GM12878 (cell line): Measurements from ENCODE around the gene BCAS4. TPM values are rescaled to one million over a fixed set of nuclear protein-coding genes. Genes with fewer than 3 reads are reported as not detected.
A peak's percentile ranks its signal among the peaks of the same experiment; 100 is the strongest.

Experiments
- ATAC-seq: fragments of 200-7000 bp; cut with Tn5 transposase; 3 replicates; pipeline ENCODE4 v1.9.1; 2020; ENCODE audit warnings: mild to moderate bottlenecking, moderate library complexity
- BruUV-seq: library from RNA; stranded (reverse); fragments of 400-500 nt; replicated peaks from 2 replicates; lab custom pipeline; 2021; lab: Mats Ljungman, UMichigan
- CTCF ChIA-PET: fragments of 300-600 bp; sonication (Branson Sonifier 250); formaldehyde crosslinking; extraction: SDS; loops from one replicate; lab custom pipeline; 2021; ENCODE audit warnings: inconsistent platforms; lab: Yijun Ruan, JAX
- POLR2A ChIA-PET: fragments of 350-600 bp; formaldehyde crosslinking; extraction: SDS; loops from one replicate; lab custom pipeline; 2021; ENCODE audit warnings: inconsistent platforms; lab: Charles Lee
- RAD21 ChIA-PET: fragments of 300-600 bp; sonication (Branson Sonifier 250); formaldehyde crosslinking; loops from one replicate; lab custom pipeline; 2023; ENCODE audit warnings: antibody characterized with exemption; ENCODE audit not compliant: unreplicated experiment; lab: Charles Lee
- SMC1A ChIA-PET: fragments of 300-600 bp; sonication (Branson Sonifier 250); formaldehyde crosslinking; loops from one replicate; lab custom pipeline; 2023; ENCODE audit not compliant: unreplicated experiment, uncharacterized antibody; lab: Charles Lee
- DNase-seq: peaks from one replicate; pipeline ENCODE4 v3.0.0-alpha.2; 2011; ENCODE audit warnings: low read depth, low spot score
- FAIRE-seq: peaks from 3 replicates; lab custom pipeline; 2011; peaks lifted over from hg19 to GRCh38; lab: Jason Lieb, UNC
- H2AFZ ChIP-seq: 2 replicates; pipeline ENCODE4 v1.6.0; 2011; ENCODE audit warnings: low read depth, low read length, control low read depth; ENCODE audit not compliant: control insufficient read depth
- H3K27ac ChIP-seq: 2 replicates; pipeline ENCODE4 v1.5.1; 2011; ENCODE audit warnings: control low read depth; ENCODE audit not compliant: control insufficient read depth, insufficient read depth
- H3K27me3 ChIP-seq, 2 experiments: replicated peaks in 1 of 2; 2 replicates each; pipeline versions ENCODE4 v1.6.0 to v1.6.1; 2011; ENCODE audit warnings: low read length in 1 of 2; ENCODE audit not compliant: control insufficient read depth in 2 of 2, insufficient read depth in 2 of 2
- H3K36me3 ChIP-seq, 2 experiments: 2 replicates each; pipeline ENCODE4 v1.5.1; 2011; ENCODE audit warnings: low read length in 1 of 2; ENCODE audit not compliant: control insufficient read depth in 2 of 2, insufficient read depth in 2 of 2
- H3K4me1 ChIP-seq: 2 replicates; pipeline ENCODE4 v1.6.1; 2011; ENCODE audit warnings: mild to moderate bottlenecking, low read length, moderate library complexity, mixed read lengths; ENCODE audit not compliant: control insufficient read depth, insufficient read depth
- H3K4me2 ChIP-seq: 2 replicates; pipeline ENCODE4 v1.6.0; 2011; ENCODE audit warnings: control low read depth; ENCODE audit not compliant: control insufficient read depth, insufficient read depth
- H3K4me3 ChIP-seq: fragments of 200-600 bp; sonication (generic); 2 replicates; pipeline ENCODE4 v1.5.1; 2016
- H3K79me2 ChIP-seq: 2 replicates; pipeline ENCODE4 v1.6.0; 2011; ENCODE audit warnings: low read length; ENCODE audit not compliant: control insufficient read depth, insufficient read depth
- H3K9ac ChIP-seq: 2 replicates; pipeline ENCODE4 v1.8.0; 2011; ENCODE audit warnings: low read length, control low read depth, mixed read lengths; ENCODE audit not compliant: control insufficient read depth, insufficient read depth
- H3K9me3 ChIP-seq: replicated peaks from 3 replicates; pipeline ENCODE4 v1.5.1; 2011; ENCODE audit warnings: mild to moderate bottlenecking, low read length; ENCODE audit not compliant: control insufficient read depth, insufficient read depth
- H4K20me1 ChIP-seq: 2 replicates; pipeline ENCODE4 v1.6.0; 2011; ENCODE audit not compliant: control insufficient read depth, insufficient read depth
- CREB1 ChIP-seq: IDR thresholded peaks from 2 replicates; pipeline ENCODE4 v1.6.1; 2012; ENCODE audit warnings: low read depth, mild to moderate bottlenecking, inconsistent platforms
- ETV6 ChIP-seq, 2 experiments: fragments of 450-650 bp in 1 of 2; IDR thresholded peaks in 1 of 2; conservative IDR thresholded peaks in 1 of 2; 2 replicates each; pipeline ENCODE4 v1.6.1; 2014; ENCODE audit warnings: antibody characterized with exemption in 1 of 2, borderline replicate concordance in 1 of 2, low read depth in 1 of 2, mild to moderate bottlenecking in 1 of 2, moderate library complexity in 1 of 2
- LARP7 ChIP-seq: fragments of 450-650 bp; IDR thresholded peaks from 2 replicates; pipeline ENCODE4 v1.6.1; 2017; ENCODE audit warnings: mild to moderate bottlenecking
- MEF2A ChIP-seq: IDR thresholded peaks from 2 replicates; pipeline ENCODE4 v1.6.1; 2011; ENCODE audit warnings: low read depth, mild to moderate bottlenecking, low read length, moderate library complexity; ENCODE audit not compliant: insufficient read depth
- MYC ChIP-seq: IDR thresholded peaks from 2 replicates; pipeline ENCODE4 v1.6.1; 2011; ENCODE audit warnings: mild to moderate bottlenecking, low read length, moderate library complexity, inconsistent platforms; ENCODE audit not compliant: insufficient read depth, insufficient replicate concordance, insufficient read length, severe bottlenecking
- TCF3 ChIP-seq: IDR thresholded peaks from 2 replicates; pipeline ENCODE4 v1.6.1; 2012; ENCODE audit warnings: low read depth, mild to moderate bottlenecking, low read length, borderline replicate concordance; ENCODE audit not compliant: insufficient read depth
- WGBS: methylation state at CpG from one replicate; pipeline ENCODE4 v1.1.6; 2016; ENCODE audit warnings: low lambda C conversion rate; ENCODE audit not compliant: insufficient replicate concordance, insufficient coverage; ENCODE audit errors: missing lambda C conversion rate; 5-methylcytosine and 5-hydroxymethylcytosine counted together
- in situ Hi-C: fragments of 300-500 bp; cut with MboI; formaldehyde crosslinking; loops from 9 replicates; pipeline ENCODE4 v1.14.3; 2018; ENCODE audit warnings: mixed read lengths
- intact Hi-C: fragments of 100-400 bp; cut with micrococcal nuclease; formaldehyde crosslinking; loops from one replicate; pipeline ENCODE4 v1.14.2; 2022; ENCODE audit not compliant: unreplicated experiment
- polyA plus RNA-seq, 11 experiments: library from polyadenylated mRNA; depleted of rRNA in 4 of 11; unstranded in 6 of 11; stranded (reverse) in 5 of 11; fragments of >200 nt; fragmentation: Nextera tagmentation in 4 of 11; fragmentation: Illumina TruSeq in 1 of 11; extraction: Ambion mirVana in 4 of 11; extraction: Trizol in 1 of 11; gene quantifications; 1 replicate in 1 of 11; 2 replicates in 10 of 11; pipeline versions ENCODE4 v1.2.1 to v1.2.3, GENCODE V29; 2011 to 2016; ENCODE audit warnings: inconsistent platforms in 2 of 11, missing spikeins in 2 of 11, low read depth in 1 of 11
- total RNA-seq, 4 experiments: library from RNA; depleted of rRNA in 3 of 4; stranded (reverse); fragments of >200 nt in 3 of 4; fragmentation: Illumina TruSeq in 1 of 4; extraction: Trizol in 1 of 4; gene quantifications; 2 replicates each; pipeline versions ENCODE4 v1.2.1 to v1.2.3, GENCODE V29; 2013 to 2021
- TF ChIP-seq, protein P1 (sequence below): fragments of 450-650 bp; IDR thresholded peaks from 2 replicates; pipeline ENCODE4 v1.6.1; 2017; ENCODE audit warnings: mild to moderate bottlenecking, moderate library complexity
- TF ChIP-seq, protein P2 (sequence below): IDR thresholded peaks from 2 replicates; pipeline ENCODE4 v1.6.1; 2012; ENCODE audit warnings: low read depth, low read length, improper control_type of control experiment
- TF ChIP-seq, protein P3 (sequence below): IDR thresholded peaks from 2 replicates; pipeline ENCODE4 v1.6.1; 2012; ENCODE audit warnings: mild to moderate bottlenecking, low read depth, low read length

Gene BCAS4
- total and polyA plus RNA-seq, 10 of the 15 experiments (the other 5 are each of a cell fraction or from before 2014, with no cell fraction given), result 14.8 to 214 (median 65.3) TPM

DNA sequence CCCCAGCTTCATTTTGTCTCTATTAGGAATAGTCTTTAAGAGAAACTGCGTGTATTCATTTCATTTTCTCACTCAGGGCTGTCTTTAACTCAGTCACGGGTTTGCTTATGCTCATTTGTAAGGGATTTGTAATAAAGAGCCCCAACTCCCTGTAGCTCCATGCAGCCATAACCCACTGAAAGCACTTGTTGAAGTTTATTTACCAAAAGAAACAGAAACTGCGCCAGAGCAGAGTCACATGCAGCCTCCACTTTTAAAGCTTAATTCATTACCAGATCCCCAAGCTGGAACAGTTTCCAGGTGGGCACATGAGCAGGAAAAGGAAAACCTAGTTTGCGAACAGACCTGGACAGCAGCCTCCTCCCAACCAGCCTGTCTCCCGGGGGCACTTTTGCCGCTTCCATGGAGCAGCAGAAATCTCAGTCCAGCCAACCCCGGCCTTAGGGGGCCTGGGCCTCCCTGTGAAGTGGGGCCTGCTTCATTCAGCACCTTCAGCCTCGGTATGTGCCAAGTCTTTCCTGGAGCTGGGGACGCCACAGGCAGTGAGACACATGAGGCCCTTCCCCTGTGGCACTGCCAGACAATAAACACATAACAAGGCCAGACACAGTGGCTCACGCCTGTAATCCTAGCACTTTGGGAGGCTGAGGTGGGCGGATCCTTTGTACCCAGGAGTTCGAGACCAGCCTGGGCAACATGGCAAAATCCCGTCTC, 4.5 kb downstream of the BCAS4 start (continued):
- 0 out of 2 replicates have a peak, but pooled peaks have one; percentile 8 for TF ChIP-seq CREB1
- TF ChIP-seq MEF2A, result no peak

DNA sequence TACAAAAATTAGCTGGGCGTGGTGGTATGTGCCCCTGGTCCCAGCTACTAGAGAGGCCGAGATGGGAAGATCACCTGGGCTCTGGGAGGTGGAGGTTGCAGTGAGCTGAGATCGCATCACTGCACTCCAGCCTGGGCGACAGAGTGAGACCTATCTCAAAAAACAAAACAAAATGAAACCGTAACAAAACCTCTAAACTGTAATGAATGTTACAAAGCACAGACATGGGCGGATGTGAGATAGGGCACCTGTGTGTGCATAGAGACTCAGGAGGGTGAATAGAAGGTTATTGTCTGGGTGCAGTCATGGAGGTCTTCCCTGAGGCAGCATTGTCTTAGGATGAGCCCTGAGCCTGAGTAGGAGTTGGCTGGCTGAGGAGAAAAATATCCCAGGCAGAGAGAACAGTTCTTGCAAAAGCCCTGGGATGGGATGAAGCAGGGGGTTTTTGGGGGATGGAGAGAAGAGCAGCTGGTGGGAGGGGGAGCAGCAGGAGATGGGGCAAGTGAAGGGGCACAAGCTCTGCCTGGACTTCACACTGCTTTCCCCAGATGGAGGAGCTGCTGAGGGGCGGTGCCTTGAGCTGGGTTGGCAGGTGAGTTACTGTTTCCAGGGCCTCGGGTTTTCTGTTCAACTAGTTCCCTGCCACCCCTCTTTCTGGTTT, 5.2 kb downstream of the BCAS4 start:
- Histone ChIP-seq H3K4me3 (peak overlapping the region; percentile 63), H3K4me1 (peaks cover 29% of the 10 kb centered on the region), H3K79me2 (peaks cover 74% of the 10 kb centered on the region), H3K9ac (peak overlapping the region; percentile 85), H2AFZ (no peak overlapping the region; the same call in 1 of the 2 replicates), H3K36me3 (0 out of 4 replicates have a peak, but pooled peaks cover 1 to 2% of the 10 kb centered on the region in 2 experiments), H3K27me3 (no peaks in the 10 kb centered on the region), H4K20me1 (no peaks in the 10 kb centered on the region), H3K9me3 (no peaks in the 10 kb centered on the region), H3K27ac (peak overlapping the region; percentile 95), H3K4me2 (peak overlapping the region; percentile 89)
- ChIA-PET POLR2A (interaction anchor here (0.6 to 3.9 kb wide), 10 partner anchors 9 to 299 kb away, joined by 3 to 26 read pairs (median 6); partner anchors contain the start of gene ADNP), RAD21 (interaction anchor here (1.1 to 7.7 kb wide), 10 partner anchors 9 to 187 kb away, joined by 3 to 141 read pairs (median 4); partner anchors contain the start of gene ADNP), CTCF (interaction anchor here (1.0 to 13.7 kb wide), 8 partner anchors 10 to 128 kb away, joined by 3 to 336 read pairs (median 6); partner anchors contain the start of gene ADNP), SMC1A (interaction anchor here (1.0 to 8.7 kb wide), 12 partner anchors 10 to 131 kb away, joined by 3 to 119 read pairs (median 7); partner anchors contain the start of gene ADNP)
- intact Hi-C loops, result no loop called here
- in situ Hi-C loops, result loop anchor here (10.0 to 25.0 kb wide), 2 partner anchors 285 to 1387 kb away; partner anchors contain the start of genes PTPN1 and ZFP64
- no TSS peak for BruUV-seq
- DNase-seq, result no peak
- FAIRE-seq, result no peak
- WGBS, result 4% methylated on average over 8 of the region's 8 CpGs
- ATAC-seq, result peak; percentile 64
- TF ChIP-seq MYC, result no peak
- TF ChIP-seq LARP7, result no peak
- peak in 1 of 2 experiments; percentile 29; a peak in 1 of 4 replicates for TF ChIP-seq ETV6 (conservative IDR thresholded peaks at IDR 0.05 in 1 of 2, IDR thresholded peaks at IDR 0.05 in 1 of 2; ENCODE audit: borderline replicate concordance in 1 of 2, low read depth in 1 of 2)
- TF ChIP-seq, protein P1, sequence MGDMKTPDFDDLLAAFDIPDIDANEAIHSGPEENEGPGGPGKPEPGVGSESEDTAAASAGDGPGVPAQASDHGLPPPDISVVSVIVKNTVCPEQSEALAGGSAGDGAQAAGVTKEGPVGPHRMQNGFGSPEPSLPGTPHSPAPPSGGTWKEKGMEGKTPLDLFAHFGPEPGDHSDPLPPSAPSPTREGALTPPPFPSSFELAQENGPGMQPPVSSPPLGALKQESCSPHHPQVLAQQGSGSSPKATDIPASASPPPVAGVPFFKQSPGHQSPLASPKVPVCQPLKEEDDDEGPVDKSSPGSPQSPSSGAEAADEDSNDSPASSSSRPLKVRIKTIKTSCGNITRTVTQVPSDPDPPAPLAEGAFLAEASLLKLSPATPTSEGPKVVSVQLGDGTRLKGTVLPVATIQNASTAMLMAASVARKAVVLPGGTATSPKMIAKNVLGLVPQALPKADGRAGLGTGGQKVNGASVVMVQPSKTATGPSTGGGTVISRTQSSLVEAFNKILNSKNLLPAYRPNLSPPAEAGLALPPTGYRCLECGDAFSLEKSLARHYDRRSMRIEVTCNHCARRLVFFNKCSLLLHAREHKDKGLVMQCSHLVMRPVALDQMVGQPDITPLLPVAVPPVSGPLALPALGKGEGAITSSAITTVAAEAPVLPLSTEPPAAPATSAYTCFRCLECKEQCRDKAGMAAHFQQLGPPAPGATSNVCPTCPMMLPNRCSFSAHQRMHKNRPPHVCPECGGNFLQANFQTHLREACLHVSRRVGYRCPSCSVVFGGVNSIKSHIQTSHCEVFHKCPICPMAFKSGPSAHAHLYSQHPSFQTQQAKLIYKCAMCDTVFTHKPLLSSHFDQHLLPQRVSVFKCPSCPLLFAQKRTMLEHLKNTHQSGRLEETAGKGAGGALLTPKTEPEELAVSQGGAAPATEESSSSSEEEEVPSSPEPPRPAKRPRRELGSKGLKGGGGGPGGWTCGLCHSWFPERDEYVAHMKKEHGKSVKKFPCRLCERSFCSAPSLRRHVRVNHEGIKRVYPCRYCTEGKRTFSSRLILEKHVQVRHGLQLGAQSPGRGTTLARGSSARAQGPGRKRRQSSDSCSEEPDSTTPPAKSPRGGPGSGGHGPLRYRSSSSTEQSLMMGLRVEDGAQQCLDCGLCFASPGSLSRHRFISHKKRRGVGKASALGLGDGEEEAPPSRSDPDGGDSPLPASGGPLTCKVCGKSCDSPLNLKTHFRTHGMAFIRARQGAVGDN, result 0 out of 2 replicates have a peak, but pooled peaks have one; percentile 1
- TF ChIP-seq TCF3, result 0 out of 2 replicates have a peak, but pooled peaks have one; percentile 39
- TF ChIP-seq, protein P2, sequence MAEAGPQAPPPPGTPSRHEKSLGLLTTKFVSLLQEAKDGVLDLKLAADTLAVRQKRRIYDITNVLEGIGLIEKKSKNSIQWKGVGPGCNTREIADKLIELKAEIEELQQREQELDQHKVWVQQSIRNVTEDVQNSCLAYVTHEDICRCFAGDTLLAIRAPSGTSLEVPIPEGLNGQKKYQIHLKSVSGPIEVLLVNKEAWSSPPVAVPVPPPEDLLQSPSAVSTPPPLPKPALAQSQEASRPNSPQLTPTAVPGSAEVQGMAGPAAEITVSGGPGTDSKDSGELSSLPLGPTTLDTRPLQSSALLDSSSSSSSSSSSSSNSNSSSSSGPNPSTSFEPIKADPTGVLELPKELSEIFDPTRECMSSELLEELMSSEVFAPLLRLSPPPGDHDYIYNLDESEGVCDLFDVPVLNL, result no peak
- TF ChIP-seq, protein P3, sequence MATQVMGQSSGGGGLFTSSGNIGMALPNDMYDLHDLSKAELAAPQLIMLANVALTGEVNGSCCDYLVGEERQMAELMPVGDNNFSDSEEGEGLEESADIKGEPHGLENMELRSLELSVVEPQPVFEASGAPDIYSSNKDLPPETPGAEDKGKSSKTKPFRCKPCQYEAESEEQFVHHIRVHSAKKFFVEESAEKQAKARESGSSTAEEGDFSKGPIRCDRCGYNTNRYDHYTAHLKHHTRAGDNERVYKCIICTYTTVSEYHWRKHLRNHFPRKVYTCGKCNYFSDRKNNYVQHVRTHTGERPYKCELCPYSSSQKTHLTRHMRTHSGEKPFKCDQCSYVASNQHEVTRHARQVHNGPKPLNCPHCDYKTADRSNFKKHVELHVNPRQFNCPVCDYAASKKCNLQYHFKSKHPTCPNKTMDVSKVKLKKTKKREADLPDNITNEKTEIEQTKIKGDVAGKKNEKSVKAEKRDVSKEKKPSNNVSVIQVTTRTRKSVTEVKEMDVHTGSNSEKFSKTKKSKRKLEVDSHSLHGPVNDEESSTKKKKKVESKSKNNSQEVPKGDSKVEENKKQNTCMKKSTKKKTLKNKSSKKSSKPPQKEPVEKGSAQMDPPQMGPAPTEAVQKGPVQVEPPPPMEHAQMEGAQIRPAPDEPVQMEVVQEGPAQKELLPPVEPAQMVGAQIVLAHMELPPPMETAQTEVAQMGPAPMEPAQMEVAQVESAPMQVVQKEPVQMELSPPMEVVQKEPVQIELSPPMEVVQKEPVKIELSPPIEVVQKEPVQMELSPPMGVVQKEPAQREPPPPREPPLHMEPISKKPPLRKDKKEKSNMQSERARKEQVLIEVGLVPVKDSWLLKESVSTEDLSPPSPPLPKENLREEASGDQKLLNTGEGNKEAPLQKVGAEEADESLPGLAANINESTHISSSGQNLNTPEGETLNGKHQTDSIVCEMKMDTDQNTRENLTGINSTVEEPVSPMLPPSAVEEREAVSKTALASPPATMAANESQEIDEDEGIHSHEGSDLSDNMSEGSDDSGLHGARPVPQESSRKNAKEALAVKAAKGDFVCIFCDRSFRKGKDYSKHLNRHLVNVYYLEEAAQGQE, result no peak
